ENCODE data around the gene ANO2.
A peak's percentile ranks its signal among the peaks of the same experiment; 100 is the strongest.

ANO2 gene

DNA sequence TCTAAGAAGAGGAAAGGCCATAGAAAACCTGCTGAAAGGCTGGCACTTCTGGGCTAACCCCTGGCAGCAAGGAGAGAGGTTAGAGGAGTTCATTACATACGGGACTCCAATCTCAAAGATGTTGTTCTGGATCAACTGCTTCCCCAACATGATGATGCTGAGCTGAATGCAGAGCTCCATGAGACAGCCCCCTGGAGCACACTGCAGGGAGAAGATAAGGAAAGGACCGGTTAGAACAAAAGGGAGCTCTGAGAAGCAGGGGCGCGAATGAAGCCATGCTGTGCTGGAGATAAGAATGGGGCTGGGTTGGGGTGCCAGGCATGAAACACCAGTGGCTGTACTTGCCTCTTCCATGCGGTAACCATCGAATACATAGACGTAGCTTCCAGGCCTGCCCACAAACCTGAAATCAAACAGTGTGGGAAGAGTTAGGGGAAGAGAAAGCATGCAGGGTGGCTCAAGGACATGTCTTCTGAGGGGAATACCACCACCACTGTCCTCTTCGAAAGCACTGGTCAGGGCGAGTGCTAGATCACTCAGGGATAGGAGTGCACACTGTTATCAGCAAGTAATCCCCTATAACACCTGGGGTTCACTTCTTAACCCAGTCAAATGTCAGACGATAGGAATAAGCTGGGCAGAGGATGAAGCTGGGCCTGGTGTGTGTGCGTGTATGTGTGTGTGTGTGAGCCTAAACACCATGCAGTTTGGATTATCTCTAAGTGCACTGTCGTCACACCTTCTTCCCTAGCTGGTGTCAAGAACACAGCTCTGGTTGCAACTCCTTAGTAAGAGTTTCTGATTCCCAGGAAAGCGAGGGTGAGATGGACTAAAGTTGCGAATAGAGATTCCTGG is 332.3 kb downstream of the ANO2 start:
- DNase-seq, result no peak

DNA sequence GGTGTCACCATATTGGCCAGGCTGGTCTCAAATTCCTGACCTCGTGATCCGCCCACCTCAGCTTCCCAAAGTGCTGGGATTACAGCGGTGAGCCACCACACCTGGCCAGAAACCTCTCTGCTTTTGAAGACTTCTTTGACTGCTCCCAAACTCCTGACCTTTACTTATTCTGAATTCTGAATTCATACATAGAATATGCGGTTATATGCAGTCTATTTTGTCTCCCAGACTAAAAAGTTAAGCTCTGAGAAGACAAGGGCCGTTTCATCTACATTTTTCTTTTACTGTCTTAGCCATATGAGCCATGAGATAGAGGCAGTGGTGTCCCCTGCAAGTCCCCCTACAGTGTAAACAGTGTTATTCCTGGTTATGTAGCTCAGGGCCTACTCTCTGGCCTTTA is 333.9 kb downstream of the ANO2 start:
- no peak for DNase-seq

DNA sequence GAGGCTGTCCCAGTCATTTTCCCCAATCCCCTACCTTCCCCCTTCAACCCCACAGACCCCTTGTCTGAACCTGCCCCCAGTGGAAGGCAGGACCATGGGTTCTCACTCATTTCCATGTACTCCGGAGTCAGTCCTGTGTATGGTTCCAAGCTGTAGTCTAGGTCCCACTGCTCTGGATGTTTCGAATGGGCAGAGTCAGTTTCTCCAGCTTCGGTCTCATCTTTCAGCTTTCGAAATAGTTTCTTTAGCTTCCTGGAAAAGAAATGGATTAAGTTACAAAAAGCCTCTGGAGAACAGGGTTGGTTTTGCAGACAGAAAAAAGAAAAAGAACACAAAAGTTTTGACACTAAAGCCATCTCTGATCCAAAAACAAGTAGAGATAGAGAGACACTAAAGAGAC is 345.7 kb downstream of the ANO2 start:
- DNase-seq, result no peak

DNA sequence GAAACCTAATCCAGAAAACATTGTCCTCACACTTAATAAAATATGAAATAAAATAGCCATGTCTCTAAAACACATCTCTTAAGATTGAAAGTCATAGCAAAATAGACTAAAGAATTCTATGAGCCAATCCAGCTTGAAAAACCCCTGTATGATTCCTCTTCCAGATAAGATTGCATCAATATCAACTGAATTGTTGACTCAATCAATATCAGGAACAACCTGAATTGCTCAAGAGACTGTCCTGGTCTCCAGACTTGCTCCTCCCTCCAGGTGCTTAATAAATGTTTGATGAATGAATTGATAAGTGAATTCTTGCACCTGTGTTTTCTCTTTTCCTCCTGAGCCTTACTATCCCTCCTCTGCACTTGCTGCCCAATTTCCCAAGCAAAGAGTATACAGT is 351.1 kb downstream of the ANO2 start:
- no peak for DNase-seq

DNA sequence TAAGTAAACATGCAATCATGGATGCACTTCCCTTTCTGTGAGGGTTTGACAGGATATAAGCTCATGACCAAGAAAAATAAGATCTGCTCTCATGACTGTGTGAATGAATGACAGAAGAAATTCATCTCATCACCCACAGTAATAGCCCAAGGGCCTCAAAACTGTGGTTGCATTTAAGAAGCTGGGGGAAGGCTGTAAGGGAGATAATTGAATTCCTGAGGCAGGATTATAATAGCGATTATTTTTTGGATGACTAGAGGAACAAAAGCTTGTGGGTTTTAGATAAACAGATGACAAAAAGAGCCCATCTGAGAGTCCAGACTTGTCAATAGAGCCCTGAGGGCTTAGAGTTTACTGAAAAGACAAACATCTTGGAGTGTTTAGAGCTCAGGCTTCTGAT is 352.0 kb downstream of the ANO2 start:
- no peak for DNase-seq

DNA sequence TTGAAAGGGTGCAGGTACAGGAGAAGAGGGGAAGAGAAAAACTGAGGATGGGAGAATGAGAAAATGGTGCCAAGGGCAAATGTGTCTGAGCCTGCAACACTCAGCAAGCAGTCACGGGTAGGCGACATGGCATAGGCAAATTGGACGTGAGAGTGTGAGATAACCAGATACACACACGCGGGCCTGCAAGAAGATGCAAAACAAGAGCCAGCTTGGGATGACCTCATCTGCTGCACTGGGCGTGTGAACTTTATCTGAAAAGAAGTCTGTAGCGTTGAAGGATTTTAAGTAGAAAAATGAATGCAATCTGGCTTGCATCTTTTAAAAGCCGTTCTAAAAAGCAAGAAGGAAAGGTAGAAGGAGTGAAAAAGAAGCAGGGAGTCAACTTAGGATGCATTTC is 352.7 kb downstream of the ANO2 start:
- no peak for DNase-seq

DNA sequence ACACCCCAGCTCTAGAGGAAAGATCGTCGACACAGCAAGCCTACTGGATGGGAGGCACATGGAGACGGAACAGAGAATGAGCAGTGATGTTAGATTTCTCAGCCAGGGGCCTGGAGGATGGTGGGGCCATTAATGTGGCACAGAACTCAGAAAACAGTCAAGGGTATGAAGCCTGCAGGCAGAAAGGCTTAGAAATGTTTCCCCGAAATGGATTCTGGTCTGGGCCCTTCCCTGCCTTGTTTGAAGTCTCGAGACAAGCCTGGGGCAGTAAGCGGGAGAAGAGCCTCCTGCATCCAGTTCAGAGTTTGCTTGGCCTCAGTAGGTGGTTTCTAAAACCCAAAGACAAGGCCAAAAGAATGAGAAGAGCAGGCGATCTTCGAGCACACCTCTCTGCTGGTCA is 354.7 kb downstream of the ANO2 start:
- DNase-seq, result no peak

DNA sequence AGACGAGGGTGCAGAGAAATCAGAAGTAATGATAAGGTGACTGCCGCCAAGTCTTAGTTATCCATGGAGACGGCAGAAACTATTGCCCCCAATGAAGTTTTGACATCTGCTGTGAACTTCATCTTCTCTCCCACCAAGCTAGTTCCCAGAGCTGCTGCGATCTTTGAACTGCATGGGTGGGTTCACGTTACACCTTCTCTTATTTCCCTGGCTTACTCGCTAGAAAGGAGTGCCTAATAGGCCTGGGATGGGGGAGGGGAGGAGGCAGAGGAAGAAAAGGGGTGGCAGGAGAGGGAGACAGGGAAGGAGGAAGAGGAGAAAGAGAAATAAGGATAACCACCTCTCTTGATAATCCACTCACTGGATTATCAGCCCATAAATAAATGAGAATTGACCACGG is 356.0 kb downstream of the ANO2 start:
- no peak for DNase-seq

DNA sequence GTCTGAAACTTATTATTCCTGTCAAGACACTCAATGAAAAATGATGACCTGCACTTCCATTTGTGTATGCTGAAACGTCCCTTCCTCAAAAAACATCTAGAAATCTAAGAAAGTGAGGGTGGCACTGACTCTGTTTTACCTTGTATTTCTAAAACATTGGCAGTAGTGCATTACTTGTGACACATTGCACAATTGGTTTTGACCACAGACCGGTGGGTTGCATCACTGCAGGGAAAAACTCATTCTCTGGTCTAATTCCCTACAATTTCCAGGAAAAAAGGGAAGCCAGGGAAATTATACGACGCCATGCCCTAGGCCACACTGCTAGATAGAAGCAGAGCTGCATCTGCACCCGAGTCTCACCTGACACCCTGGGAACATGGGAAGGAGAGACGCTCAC is 356.5 kb downstream of the ANO2 start:
- no peak for DNase-seq

DNA sequence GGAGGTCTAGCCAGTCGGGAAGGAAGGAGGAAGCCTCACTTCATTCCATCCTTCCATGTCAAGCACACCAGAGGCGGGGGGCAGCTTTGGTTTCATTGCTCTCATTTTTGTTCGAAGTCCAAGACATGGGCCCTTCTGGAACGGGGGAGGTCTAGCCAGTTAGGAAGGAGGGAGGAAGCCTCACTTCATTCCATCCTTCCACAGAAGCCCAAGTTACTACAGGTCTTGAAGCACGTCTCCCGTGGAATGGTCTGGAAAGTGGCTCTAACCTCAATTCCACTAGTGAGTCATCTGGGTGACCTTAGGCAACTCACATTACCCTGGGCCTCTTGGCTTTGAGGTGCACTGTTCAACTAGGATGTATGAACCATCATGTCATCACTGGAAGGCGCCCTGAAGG is 356.9 kb downstream of the ANO2 start:
- no peak for DNase-seq

DNA sequence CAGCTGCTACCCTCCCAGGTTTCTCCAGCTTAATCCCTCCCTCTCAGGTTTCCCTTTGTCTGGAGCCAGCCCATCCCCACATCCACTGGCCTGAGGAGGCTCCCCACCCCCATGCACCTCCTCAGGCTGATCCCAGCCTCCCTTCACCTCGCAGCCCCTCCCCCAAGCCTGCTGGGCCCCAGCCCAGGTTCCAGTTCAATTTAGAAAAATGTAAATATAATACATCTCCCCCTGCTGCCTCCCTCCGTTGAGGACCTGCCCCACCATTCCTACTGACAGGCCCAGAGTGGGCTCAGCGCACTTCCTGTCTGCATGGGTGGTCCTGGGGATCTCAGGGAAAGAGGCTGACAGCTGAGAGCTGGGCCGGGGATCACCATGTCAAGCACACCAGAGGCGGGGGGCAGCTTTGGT is 357.3 kb downstream of the ANO2 start:
- DNase-seq, result no peak

DNA sequence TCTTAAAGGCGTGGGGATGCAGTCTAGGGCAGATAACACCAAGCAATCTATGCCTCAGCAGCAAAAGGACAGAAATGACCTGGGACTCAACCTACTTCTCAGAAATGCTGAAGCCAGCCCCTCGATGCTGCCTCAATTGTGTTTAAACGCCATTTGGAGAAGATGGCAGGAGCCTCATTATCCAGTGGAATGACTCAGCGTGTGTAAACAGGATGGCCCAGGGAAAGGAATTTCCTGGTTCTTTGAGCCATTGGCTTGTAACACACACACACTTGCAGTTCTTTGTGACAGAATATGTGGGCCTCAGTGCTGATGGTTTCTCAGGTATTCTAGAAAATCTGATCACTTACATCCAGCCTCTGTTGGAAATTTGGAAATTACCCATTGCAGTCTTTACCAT is 358.9 kb downstream of the ANO2 start:
- DNase-seq, result no peak

DNA sequence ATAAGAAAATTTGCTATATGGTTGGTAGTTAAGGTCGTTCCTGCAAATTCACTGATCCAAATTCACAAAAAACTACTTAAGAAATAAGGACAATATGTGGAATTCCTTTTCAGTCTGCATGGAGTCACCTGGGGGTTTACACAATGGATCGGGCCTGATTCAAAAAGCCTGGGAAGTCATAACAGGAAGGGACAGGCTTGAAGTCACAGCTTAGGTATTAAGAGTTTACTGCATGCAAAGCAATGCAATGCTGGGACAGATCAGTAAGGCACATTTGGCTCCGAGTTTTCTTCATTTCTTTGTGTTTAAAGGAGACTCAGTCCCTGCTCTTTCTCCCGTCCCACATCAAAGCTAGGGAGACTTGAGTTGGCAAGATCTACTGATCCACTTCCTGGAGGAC is 359.9 kb downstream of the ANO2 start:
- DNase-seq, result no peak

DNA sequence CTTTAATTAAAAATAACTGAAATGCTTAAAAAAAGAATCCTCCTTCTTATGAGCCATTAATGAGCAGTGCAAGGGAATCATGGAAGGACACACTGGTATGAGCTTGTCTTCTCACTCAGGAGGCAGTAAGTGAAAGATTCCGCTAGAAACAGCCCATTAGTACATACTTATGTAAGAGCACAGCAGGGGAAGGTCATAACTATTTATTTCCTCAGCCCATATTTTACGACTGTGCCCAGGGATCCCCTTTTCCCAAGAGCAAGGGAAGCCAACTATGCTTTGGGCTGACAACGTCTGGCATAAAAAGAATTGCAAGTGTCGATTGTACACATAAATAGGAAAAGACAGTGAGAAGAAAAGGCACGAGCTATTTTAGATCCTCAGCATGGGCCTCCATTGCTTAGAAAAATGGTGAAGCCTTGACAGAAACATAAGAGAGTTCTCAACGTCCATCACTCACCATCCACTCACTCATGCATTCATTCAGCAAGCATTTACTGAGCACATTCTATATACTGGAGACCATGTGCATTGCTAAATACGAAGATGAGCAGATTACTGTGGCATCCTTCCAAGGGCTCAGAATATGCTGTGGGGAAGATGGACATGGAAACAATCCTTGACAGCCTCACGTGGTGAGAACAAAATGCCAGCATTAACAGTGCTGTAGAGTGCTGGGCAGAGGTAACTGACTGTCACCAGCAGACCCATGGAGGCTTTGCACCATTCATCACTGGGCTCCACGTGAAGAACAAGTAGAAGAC is 360.5 kb downstream of the ANO2 start:
- no peak for DNase-seq

DNA sequence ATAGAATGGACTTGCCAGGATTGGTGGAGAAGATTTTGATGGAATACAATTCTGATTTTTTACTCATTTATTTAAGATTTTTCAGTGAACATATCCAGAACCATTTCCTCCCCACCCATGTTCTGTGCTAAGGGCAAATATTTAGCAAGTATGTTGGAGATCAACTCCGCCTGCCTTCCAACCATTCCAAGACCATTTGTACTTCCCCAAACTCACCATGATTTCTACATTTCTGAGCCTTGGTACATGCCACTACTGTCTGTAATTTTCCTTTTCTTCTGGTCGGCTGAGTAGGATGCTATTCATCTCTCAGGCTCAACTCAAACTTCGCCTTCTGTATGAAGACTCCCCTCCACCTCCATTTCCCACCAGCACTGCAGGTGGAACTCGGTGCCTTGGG is 362.5 kb downstream of the ANO2 start:
- no peak for DNase-seq

DNA sequence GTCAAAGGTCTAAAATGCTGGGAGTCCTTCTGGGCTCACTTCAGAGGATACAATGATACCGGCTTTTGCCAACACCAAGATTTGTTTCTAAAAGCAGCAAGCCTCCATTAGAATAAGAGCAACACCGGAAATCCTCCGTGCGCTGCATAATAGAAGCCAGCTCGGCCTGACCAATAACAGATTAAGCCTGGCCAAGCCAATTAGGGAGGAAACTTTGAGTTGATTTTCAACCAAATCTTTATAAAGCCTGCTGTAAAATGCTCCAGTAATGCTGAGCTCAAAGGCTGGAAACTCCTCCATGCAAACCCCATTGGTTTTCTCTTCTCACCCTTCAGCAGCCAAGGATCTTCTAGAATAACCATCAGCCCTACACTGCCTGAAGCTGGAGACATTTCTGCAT is 363.0 kb downstream of the ANO2 start:
- no peak for DNase-seq

DNA sequence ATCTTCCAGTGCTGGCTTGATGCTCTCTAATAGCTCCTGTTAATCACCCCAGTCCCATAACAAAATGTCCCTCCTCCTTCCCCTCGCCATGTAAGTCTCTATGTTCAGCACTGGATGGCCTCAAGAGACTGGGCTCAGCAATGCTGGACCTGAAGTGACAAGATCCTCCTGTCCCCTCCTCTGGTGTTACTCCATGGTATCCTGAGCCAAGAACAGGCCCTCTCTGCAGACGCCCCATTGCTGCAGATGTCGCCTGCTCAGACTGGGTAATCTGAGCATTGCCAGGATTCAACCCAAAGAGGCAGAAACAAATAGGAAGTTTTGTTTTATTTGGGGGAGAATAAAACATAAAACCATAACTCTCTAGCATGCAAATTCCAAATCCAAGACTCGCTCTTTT is 363.4 kb downstream of the ANO2 start:
- DNase-seq, result no peak

DNA sequence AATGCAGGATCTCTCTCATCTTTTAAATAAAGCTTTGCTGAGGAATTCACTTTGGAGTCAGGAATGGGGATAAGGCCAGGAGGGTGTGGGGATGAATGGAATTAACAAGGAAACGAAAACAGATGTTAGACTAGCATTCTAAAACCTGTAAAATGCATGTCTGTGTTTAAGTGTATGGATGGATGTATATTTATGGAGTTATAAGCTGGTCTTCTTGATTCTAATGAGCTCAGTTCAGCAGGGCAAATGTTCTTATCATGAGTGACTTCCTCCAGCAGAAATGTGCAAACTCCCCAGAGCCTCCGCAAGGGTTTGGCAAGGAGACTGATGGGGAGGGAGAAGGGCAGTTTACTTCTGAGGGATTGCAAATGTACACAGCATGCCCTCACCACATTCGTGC is 364.0 kb downstream of the ANO2 start:
- no peak for DNase-seq

DNA sequence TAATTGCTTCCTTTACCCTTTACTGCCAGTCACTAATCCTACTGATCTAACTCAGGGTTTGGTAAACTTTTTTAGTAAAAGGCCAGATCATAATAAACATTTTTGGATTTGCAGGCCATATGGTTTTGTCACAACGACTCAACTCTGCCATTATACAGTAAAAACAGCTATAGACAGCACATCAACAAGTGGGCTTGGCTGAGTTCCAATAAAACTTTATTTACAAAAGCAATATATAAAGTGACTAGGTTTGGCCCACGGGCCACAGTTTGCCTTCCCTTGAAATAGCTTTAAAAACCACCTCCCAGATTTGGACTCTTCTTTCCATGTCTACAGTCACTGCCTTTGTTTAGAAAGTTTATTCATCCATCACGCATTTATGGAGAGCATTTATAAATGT is 366.3 kb downstream of the ANO2 start:
- no peak for DNase-seq

DNA sequence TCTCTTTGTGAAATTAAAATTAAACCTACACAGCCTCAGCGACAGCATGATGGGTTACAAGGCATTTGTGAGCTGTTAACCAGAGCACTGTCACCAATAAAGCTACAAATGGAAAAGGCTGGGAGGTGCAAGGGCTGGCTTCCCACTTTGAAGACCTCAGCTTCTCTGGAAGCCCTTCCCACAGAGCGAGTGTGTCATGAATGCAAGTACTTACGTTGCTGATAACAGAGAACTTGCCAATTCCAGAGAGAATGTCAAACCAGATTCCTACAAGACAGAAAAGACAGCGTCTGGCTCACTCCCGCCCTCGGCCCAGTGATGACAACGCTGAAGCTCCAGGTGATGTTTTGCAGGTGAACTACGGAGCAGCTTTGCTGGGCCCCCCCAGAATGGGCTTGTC is 367.3 kb downstream of the ANO2 start:
- no peak for DNase-seq

DNA sequence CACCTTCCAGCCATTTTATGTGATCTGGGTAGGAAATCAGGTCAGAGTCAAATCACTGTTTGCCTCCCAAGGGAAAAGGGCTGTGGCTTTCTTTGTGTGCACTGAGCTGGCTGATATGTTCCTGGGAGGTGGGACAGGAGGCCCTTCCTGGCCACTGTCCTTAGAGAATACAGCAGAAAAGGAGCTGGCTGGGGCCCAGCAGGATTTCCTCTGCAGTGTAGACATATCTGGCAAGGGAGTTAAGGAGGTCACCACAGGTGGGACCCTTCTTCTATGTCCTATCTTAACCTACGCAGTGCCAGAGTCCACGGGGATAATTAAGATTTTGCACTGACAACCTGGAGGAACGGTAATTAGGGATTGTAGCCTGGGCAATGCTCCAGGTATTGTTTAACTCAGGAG is 367.8 kb downstream of the ANO2 start:
- peak; percentile 58 to 80 (median 67) for DNase-seq

DNA sequence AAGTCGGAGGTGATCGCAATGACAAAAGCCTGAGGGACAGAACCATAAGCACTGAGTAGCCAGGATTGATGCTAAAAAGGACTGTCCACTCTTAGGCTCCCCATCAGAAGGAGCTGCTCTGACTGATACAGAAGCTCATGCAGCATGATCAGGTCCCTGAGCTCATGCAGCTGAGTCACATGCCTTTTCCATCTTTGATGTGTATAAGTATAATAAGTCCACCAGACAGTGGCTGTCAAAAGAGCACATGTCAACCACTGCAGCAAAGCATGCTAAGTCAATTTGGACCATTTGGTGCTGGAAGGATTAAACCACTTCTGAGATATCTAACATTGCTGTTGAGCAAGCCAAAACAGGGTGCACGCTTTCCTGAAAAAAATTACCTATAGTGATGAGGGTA is 369.1 kb downstream of the ANO2 start:
- DNase-seq, result no peak

DNA sequence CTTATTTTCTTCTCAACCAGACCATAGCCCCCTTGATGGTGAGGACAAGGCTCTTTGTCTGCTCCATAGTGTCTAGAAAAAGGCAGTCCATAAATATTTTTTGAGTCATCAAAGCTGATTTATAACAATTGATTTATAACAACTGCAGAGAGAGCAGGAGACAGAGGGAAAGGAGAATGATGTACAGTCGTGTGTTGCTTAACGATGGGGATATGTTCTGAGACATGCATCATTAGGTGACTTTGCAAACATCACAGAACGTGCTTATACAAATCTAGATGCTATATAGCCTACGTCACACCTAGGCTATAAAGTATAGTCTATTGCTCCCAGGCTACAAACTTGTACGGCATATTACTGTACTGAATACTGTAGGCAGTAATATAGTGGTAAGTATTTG is 369.8 kb downstream of the ANO2 start:
- DNase-seq, result no peak

DNA sequence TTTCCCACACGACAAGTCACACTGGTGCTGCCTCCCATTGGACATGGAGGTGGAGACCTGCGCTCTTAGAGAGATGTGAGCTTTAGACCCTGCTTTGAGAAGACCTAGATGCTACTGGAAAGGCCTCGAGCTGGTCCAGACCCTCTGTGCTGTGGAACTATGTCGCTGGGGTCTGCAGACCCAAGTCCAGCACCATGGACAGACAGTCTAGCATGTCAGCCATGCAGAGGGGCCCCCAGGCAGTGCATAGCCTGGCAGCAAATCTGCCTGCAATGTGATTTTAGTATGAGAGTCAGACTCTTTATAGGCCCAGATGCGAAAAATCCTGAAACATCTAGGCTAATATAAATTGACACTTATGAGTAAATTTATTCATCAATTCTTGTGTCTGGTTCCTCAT is 371.7 kb downstream of the ANO2 start:
- no peak for DNase-seq

DNA sequence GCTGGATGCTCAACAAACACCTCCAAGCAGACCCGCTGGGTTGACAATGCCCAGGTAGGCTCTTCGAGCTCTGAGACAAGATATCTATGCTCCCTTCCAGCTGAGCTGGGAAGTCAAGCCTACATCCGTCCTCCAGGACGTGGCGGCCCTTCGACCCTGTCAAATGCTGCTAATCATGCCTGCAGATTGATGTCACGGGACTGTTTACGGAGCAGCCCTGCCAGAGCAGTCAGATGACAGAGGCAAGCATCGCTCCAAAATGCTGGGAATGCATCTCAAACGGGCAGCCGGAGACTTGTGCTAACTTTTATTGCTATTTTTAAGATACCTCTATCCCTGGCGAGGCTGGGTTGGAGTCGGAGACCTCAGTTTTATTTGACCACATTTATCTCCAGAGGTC is 373.9 kb downstream of the ANO2 start:
- no peak for DNase-seq
